K562 (cell line): ENCODE results near the gene MID1IP1. TPM values are rescaled to one million over a fixed set of nuclear protein-coding genes. Genes with fewer than 3 reads are reported as not detected.

Experiments
- ATAC-seq: fragments of 200-7000 bp; cut with Tn5 transposase; 3 replicates; pipeline ENCODE4 v1.9.1; 2020; ENCODE audit warnings: moderate library complexity
- BruUV-seq: library from RNA; stranded (reverse); fragments of 400-500 nt; replicated peaks from 2 replicates; lab custom pipeline; 2021; lab: Mats Ljungman, UMichigan
- CTCF ChIA-PET: fragments of 300-600 bp; formaldehyde crosslinking; extraction: SDS; loops from one replicate; lab custom pipeline; 2021; ENCODE audit warnings: low intra/inter-chr PET ratio; lab: Yijun Ruan, JAX
- POLR2A ChIA-PET: fragments of 300-600, 350-650 bp; sonication (Branson Sonifier 250); formaldehyde crosslinking; extraction: SDS; loops from one replicate; lab custom pipeline; 2021; ENCODE audit warnings: antibody characterized with exemption, inconsistent platforms; lab: Yijun Ruan, JAX
- DNase-seq, 4 experiments: peaks; one replicate each; pipeline versions ENCODE4 v3.0.0 to v3.0.0-alpha.2; 2011 to 2018; ENCODE audit warnings: low spot score in 3 of 4, mixed read lengths in 3 of 4; ENCODE audit errors: extremely low read depth in 1 of 4
- FAIRE-seq: peaks from 2 replicates; lab custom pipeline; 2011; peaks lifted over from hg19 to GRCh38; lab: Jason Lieb, UNC
- H2AFZ ChIP-seq: 2 replicates; pipeline ENCODE4 v1.6.0; 2011; ENCODE audit warnings: low read depth, low read length, control low read depth, inconsistent platforms
- H3K27ac ChIP-seq: fragments of 200-600 bp; 3 replicates; pipeline ENCODE4 v1.8.0; 2011; ENCODE audit warnings: low read depth, mild to moderate bottlenecking, control low read depth, inconsistent platforms, low read length, moderate library complexity, mixed read lengths; ENCODE audit errors: extremely low read depth
- H3K27me3 ChIP-seq, 2 experiments: fragments of 300-600 bp in 1 of 2; 2 replicates in 1 of 2; 3 replicates in 1 of 2; pipeline versions ENCODE4 v1.6.0 to v1.8.0; 2011; ENCODE audit warnings: inconsistent platforms in 2 of 2, low read length in 2 of 2, mild to moderate bottlenecking in 1 of 2, mixed read lengths in 1 of 2, moderate library complexity in 1 of 2; ENCODE audit not compliant: control insufficient read depth in 2 of 2, insufficient read depth in 2 of 2
- H3K36me3 ChIP-seq: fragments of 300-600 bp; 3 replicates; pipeline ENCODE4 v1.8.0; 2011; ENCODE audit warnings: mild to moderate bottlenecking, low read length, inconsistent platforms; ENCODE audit not compliant: control insufficient read depth, insufficient read depth
- H3K4me1 ChIP-seq, 2 experiments: fragments of 200-600 bp in 1 of 2; replicated peaks in 1 of 2; 2 replicates in 1 of 2; 3 replicates in 1 of 2; pipeline versions ENCODE4 v1.5.1 to v1.8.0; 2011; ENCODE audit warnings: inconsistent platforms in 2 of 2, low read length in 2 of 2, mild to moderate bottlenecking in 1 of 2, mixed read lengths in 1 of 2, moderate library complexity in 1 of 2; ENCODE audit not compliant: control insufficient read depth in 2 of 2, insufficient read depth in 2 of 2
- H3K4me2 ChIP-seq: 2 replicates; pipeline ENCODE4 v1.6.1; 2011; ENCODE audit warnings: low read length, control low read depth, inconsistent platforms, mixed read lengths; ENCODE audit not compliant: insufficient read depth
- H3K4me3 ChIP-seq: fragments of 200-600 bp; sonication (generic), shearing (Covaris generic); 2 replicates; pipeline ENCODE4 v1.5.1; 2016; ENCODE audit warnings: control low read depth, inconsistent platforms
- H3K79me2 ChIP-seq: fragments of 200-600 bp; 3 replicates; pipeline ENCODE4 v1.8.0; 2011; ENCODE audit warnings: low read length, inconsistent platforms; ENCODE audit not compliant: control insufficient read depth, insufficient read depth
- H3K9ac ChIP-seq, 2 experiments: 2 replicates each; pipeline versions ENCODE4 v1.6.0 to v1.6.1; 2011; ENCODE audit warnings: low read depth in 2 of 2, low read length in 2 of 2, control low read depth in 1 of 2, inconsistent platforms in 1 of 2, mild to moderate bottlenecking in 1 of 2, mixed read lengths in 1 of 2; ENCODE audit not compliant: insufficient read depth in 1 of 2
- H3K9me1 ChIP-seq: one replicate; pipeline ENCODE4 v1.6.0; 2011; ENCODE audit warnings: inconsistent platforms, mild to moderate bottlenecking, low read length, moderate library complexity; ENCODE audit not compliant: control insufficient read depth, insufficient read depth
- H3K9me3 ChIP-seq: replicated peaks from 2 replicates; pipeline ENCODE4 v1.5.1; 2011; ENCODE audit warnings: low read depth, low read length, inconsistent platforms; ENCODE audit not compliant: control insufficient read depth, insufficient read depth
- H4K20me1 ChIP-seq: replicated peaks from 2 replicates; pipeline ENCODE4 v1.6.1; 2011; ENCODE audit warnings: low read length, inconsistent platforms, mixed read lengths; ENCODE audit not compliant: control insufficient read depth, insufficient read depth
- ARNT ChIP-seq, 2 experiments: fragments of 450-650 bp; IDR thresholded peaks; 2 replicates each; pipeline ENCODE4 v1.6.1; 2016; ENCODE audit warnings: mild to moderate bottlenecking in 1 of 2
- CREB3L1 ChIP-seq: fragments of 450-650 bp; IDR thresholded peaks from 2 replicates; pipeline ENCODE4 v1.6.1; 2014; ENCODE audit warnings: low read depth, mild to moderate bottlenecking, moderate library complexity, borderline replicate concordance
- CTCF ChIP-seq, 3 experiments: IDR thresholded peaks in 2 of 3; conservative IDR thresholded peaks in 1 of 3; 2 replicates each; pipeline ENCODE4 v1.5.1; 2011 to 2012; ENCODE audit warnings: low read length in 3 of 3, mild to moderate bottlenecking in 3 of 3, control low read depth in 2 of 3, improper control_type of control experiment in 1 of 3, inconsistent platforms in 1 of 3, low read depth in 1 of 3, mixed read lengths in 1 of 3, moderate library complexity in 1 of 3; ENCODE audit not compliant: insufficient read depth in 2 of 3
- DEAF1 ChIP-seq: fragments of 450-650 bp; formaldehyde crosslinking; IDR thresholded peaks from 2 replicates; pipeline ENCODE4 v1.4.0; 2020; ENCODE audit warnings: mild to moderate bottlenecking, moderate library complexity
- DPF2 ChIP-seq: fragments of 450-650 bp; IDR thresholded peaks from 2 replicates; pipeline ENCODE4 v1.6.1; 2016
- PURB ChIP-seq: sonication (generic); formaldehyde crosslinking; IDR thresholded peaks from 2 replicates; pipeline ENCODE4 v1.9.0; 2021; ENCODE audit warnings: low read depth, mild to moderate bottlenecking, missing genetic modification reagents
- SAFB ChIP-seq: fragments of 200-400 bp; formaldehyde crosslinking; IDR thresholded peaks from 2 replicates; pipeline ENCODE4 v1.6.1; 2017; ENCODE audit warnings: low read depth, low read length, borderline replicate concordance
- ZNF354B ChIP-seq: fragments of 250-450 bp; sonication (Bioruptor Pico); IDR thresholded peaks from 2 replicates; pipeline ENCODE4 v1.4.0; 2020
- ZNF445 ChIP-seq: fragments of 250-450 bp; sonication (Bioruptor Pico); IDR thresholded peaks from 2 replicates; pipeline ENCODE4 v1.4.0; 2020; ENCODE audit warnings: low read depth, mild to moderate bottlenecking, moderate library complexity
- WGBS: fragments of 100-300 bp; shearing (Covaris generic); methylation state at CpG from one replicate; pipeline ENCODE4 v1.1.6; 2016; ENCODE audit warnings: low coverage, mixed read lengths; ENCODE audit not compliant: insufficient coverage; ENCODE audit errors: missing lambda C conversion rate; 5-methylcytosine and 5-hydroxymethylcytosine counted together
- in situ Hi-C: fragments of 300-500 bp; cut with MboI; formaldehyde crosslinking; loops from 4 replicates; pipeline ENCODE4 v1.15.0; 2018; ENCODE audit warnings: inconsistent platforms, mixed read lengths
- intact Hi-C: fragments of 100-400 bp; cut with micrococcal nuclease; formaldehyde crosslinking; loops from 2 replicates; pipeline ENCODE4 v1.14.2; 2022
- polyA plus RNA-seq, 8 experiments: library from polyadenylated mRNA; depleted of rRNA in 4 of 8; stranded (reverse) in 5 of 8; unstranded in 3 of 8; fragments of >200 nt; fragmentation: Nextera tagmentation in 2 of 8; fragmentation: Illumina TruSeq in 1 of 8; extraction: Ambion mirVana in 2 of 8; extraction: Trizol in 1 of 8; gene quantifications; 2 replicates each; pipeline versions ENCODE4 v1.2.1 to v1.2.3, GENCODE V29; 2011 to 2014; ENCODE audit warnings: inconsistent platforms in 1 of 8, missing spikeins in 1 of 8
- total RNA-seq, 7 experiments: library from RNA; depleted of rRNA in 6 of 7; stranded (reverse); fragments of >200 nt in 6 of 7; fragmentation: Illumina TruSeq in 2 of 7; extraction: Trizol in 2 of 7; gene quantifications; 2 replicates each; pipeline versions ENCODE4 v1.2.1 to v1.2.3, GENCODE V29; 2011 to 2021; ENCODE audit warnings: low replicate concordance in 1 of 7

The MID1IP1 gene
- total and polyA plus RNA-seq, 9 of the 15 experiments (the other 6 are each of a cell fraction or from before 2014, with no cell fraction given): 0.51 to 102 (median 27.5) TPM

- WGBS: 42% methylated on average over 5 of the region's 5 CpGs
- BruUV-seq: no TSS peak
- in situ Hi-C loops: no loop called here
- Histone ChIP-seq H3K79me2 (peaks cover 38% of the 10 kb centered on the region), H3K36me3 (peaks cover 4% of the 10 kb centered on the region; the same call in 1 of the 3 replicates), H3K27ac (no peak overlapping the region), H3K4me2 (no peak overlapping the region), H3K9me3 (no peaks in the 10 kb centered on the region), H4K20me1 (no peaks in the 10 kb centered on the region), H3K9ac (no peak overlapping the region), H3K9me1 (no peaks in the 10 kb centered on the region), H3K4me3 (no peak overlapping the region), H2AFZ (peak overlapping the region; percentile 74; the same call in 1 of the 2 replicates), H3K27me3 (no peaks in the 10 kb centered on the region), H3K4me1 (peaks cover 12 to 24% of the 10 kb centered on the region in 2 experiments; a peak in 4 of 5 replicates)
- ChIA-PET CTCF (interaction anchor here (0.6 to 0.7 kb wide), 2 partner anchors 187 to 339 kb away, joined by 3 read pairs; no protein-coding TSS in a partner anchor), POLR2A (no interaction called here)
- peak in 2 of 4 experiments; percentile 11 to 58 for DNase-seq
- peak; percentile 87 for FAIRE-seq
- intact Hi-C loops: loop anchor here (5.0 kb wide), 2 partner anchors 163 to 347 kb away; no protein-coding TSS in a partner anchor
- ATAC-seq: no peak
- TF ChIP-seq PURB (CRISPR knock-in tag): no peak
- no peak for TF ChIP-seq CREB3L1
- TF ChIP-seq SAFB: no peak
- TF ChIP-seq ZNF445: no peak
- 0 out of 2 replicates have a peak, but pooled peaks have one; percentile 30 for TF ChIP-seq DEAF1 (CRISPR knock-in tag)
- no peak for TF ChIP-seq ARNT (IDR thresholded peaks at IDR 0.05)
- TF ChIP-seq ZNF354B (CRISPR knock-in tag): no peak
- TF ChIP-seq CTCF (IDR thresholded peaks at IDR 0.05 in 2 of 3, conservative IDR thresholded peaks at IDR 0.05 in 1 of 3; ENCODE audit: insufficient read depth in 2 of 3, low read depth in 1 of 3, low read length in 3 of 3): peak; percentile 10 to 45 (median 23); a peak in 2 of 6 replicates
- TF ChIP-seq DPF2: no peak
These were observed 1.2 kb upstream of the MID1IP1 start for GRCh38 chrX:38799995-38800580.
